ENCODE measurements around the gene AFF3. TPM values are rescaled to one million over a fixed set of nuclear protein-coding genes. Genes with fewer than 3 reads are reported as not detected.

Gene AFF3
- total RNA-seq, 1 experiment from 2014 or later: 0.22 TPM

DNA sequence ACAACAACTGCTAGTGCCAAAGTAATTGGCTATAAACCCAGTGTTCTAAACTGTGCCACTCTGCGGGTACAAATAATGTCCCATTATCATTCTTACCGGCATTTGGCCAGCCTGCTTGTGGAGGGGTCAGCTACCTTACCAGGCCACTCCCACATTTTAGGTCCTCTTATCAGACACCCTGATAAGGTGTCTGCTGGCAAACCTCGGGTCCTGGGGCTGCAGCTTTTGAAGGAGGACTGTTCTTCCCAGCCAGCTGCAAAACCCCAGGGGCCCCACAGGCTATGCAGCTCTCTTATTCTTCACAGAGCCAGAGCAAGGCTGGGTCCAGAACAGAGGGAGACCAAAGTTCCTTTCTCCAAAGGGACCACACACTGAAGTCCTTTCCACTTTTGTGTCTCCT is 394.5 kb downstream of the AFF3 start:
- H3K36me3 Mint-ChIP-seq (ENCODE audit: insufficient read depth in 1 of 3, low read depth in 3 of 3): no peaks in the 10 kb centered on the region
- no peak overlapping the region for H2BK120ac ChIP-seq (ENCODE audit: low read depth, low read length, poor library complexity, severe bottlenecking)
- no peak overlapping the region for H3T11ph ChIP-seq (ENCODE audit: low read length)
- H3K4me1 Mint-ChIP-seq: peaks cover 14% of the 10 kb centered on the region in 2 experiments
- no peak overlapping the region for H3K4ac ChIP-seq (ENCODE audit: low read depth, low read length)
- no peak overlapping the region for H3K18ac ChIP-seq (ENCODE audit: insufficient read length, low read depth, low read length)
- no peak overlapping the region for H3K23ac ChIP-seq (ENCODE audit: insufficient read length, low read depth, low read length)
- no peaks in the 10 kb centered on the region for H4K20me1 ChIP-seq (ENCODE audit: control insufficient read depth, insufficient read depth, insufficient read length)
- no peak overlapping the region for H4K91ac ChIP-seq (ENCODE audit: insufficient read length, low read depth, low read length)
- H3K23me2 ChIP-seq (ENCODE audit: insufficient read length, low read depth, low read length, poor library complexity, severe bottlenecking): no peaks in the 10 kb centered on the region
- H3K56ac ChIP-seq (ENCODE audit: insufficient read length, low read depth, low read length): no peak overlapping the region
- H2BK20ac ChIP-seq (ENCODE audit: low read depth, low read length, poor library complexity, severe bottlenecking): no peak overlapping the region
- H2BK15ac ChIP-seq (ENCODE audit: low read depth, low read length): no peak overlapping the region
- no peak overlapping the region for H4K8ac ChIP-seq (replicated peaks; ENCODE audit: insufficient read length, low read depth, low read length)
- no peaks in the 10 kb centered on the region for H3K79me2 ChIP-seq (ENCODE audit: insufficient read depth, low read length)
- no peak overlapping the region for H2BK5ac ChIP-seq (ENCODE audit: insufficient read length, low read length)
- H2BK12ac ChIP-seq (ENCODE audit: insufficient read length, low read depth, low read length): no peak overlapping the region
- no peak overlapping the region for H3K4me2 ChIP-seq (ENCODE audit: insufficient read depth, insufficient read length, low read length)
- no peak overlapping the region for H3K27ac ChIP-seq (ENCODE audit: insufficient read length, low read depth, low read length)
- no peaks in the 10 kb centered on the region for H3K9me3 ChIP-seq (ENCODE audit: control insufficient read depth, low read depth, low read length)
- no peaks in the 10 kb centered on the region for H3K27me3 Mint-ChIP-seq (ENCODE audit: low read depth)
- no peak overlapping the region for H2AK5ac ChIP-seq (ENCODE audit: insufficient read length, low read length)
- H3K9me3 Mint-ChIP-seq: no peaks in the 10 kb centered on the region
- no peak overlapping the region for H3K14ac ChIP-seq (ENCODE audit: insufficient read depth, low read length)
- WGBS (ENCODE audit: extremely low coverage, insufficient read length, low lambda C conversion rate): no CpG with 5 or more reads among the region's 3 CpGs
- no peak for TF ChIP-seq CTCF (conservative IDR thresholded peaks at IDR 0.05)
- no peak overlapping the region for H4K5ac ChIP-seq (ENCODE audit: insufficient read length, low read depth, low read length)
- no peak overlapping the region for H3K9ac ChIP-seq (ENCODE audit: extremely low read depth, insufficient read length, low read length)
- DNase-seq: no peak
- H3K27me3 ChIP-seq (ENCODE audit: insufficient read depth, low read length): no peaks in the 10 kb centered on the region
- H3K4me3 Mint-ChIP-seq: peak overlapping the region in 1 of 2 experiments; percentile 53; a peak in 1 of 5 replicates
- no peak overlapping the region for H3K27ac Mint-ChIP-seq
- no peaks in the 10 kb centered on the region for H3K79me1 ChIP-seq (ENCODE audit: insufficient read depth, low read depth, low read length, poor library complexity, severe bottlenecking)
- no peak overlapping the region for H2AFZ ChIP-seq (ENCODE audit: low read length)
- H3K4me1 ChIP-seq (ENCODE audit: insufficient read depth, low read length): peaks cover 5% of the 10 kb centered on the region; the same call in 1 of the 2 replicates
